Ureter (tissue), 1 donor: ENCODE measurements around the gene SARS2. TPM values are rescaled to one million over a fixed set of nuclear protein-coding genes. Genes with fewer than 3 reads are reported as not detected.

ENCODE experiments used
- DNase-seq: peaks from one replicate; pipeline ENCODE4 v3.0.0-alpha.2; 2020; ENCODE audit warnings: low spot score
- total RNA-seq: library from RNA; stranded (reverse); gene quantifications from one replicate; pipeline ENCODE4 v1.2.4, GENCODE V29; 2023
- donor health status: DM: yes; HTN: yes; CAD: no.

SARS2 gene
- total RNA-seq, 1 donor from 2014 or later = 44.0 TPM

DNA sequence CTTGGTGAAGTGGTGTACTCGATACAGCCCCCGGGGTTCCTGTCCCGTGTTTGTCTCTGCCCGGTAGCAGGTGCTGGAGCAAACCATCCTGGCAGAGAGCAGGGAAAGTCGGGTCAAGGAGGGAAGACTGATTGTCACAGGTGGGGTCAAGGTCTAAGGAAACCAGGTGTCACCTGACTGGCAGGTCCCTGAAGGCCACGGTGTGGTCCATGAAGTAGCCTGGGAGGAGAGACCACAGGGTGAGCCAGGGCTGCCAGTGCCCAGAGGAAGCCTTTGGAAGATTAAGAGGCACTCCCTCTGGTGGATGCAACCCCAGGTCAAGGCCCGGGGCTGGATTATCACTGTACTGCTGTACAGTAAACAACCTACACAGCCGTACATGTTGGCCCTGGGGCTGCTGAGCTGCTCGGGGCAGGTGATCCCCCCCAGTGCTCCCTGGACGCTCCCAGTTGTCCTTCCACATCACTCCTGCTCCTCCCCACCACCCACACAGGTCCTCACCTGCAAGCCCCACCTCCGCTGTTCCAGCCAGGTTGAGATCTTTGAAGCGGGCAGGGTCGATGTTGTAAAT lies 12.6 kb downstream of the SARS2 start:
- DNase-seq = no peak

DNA sequence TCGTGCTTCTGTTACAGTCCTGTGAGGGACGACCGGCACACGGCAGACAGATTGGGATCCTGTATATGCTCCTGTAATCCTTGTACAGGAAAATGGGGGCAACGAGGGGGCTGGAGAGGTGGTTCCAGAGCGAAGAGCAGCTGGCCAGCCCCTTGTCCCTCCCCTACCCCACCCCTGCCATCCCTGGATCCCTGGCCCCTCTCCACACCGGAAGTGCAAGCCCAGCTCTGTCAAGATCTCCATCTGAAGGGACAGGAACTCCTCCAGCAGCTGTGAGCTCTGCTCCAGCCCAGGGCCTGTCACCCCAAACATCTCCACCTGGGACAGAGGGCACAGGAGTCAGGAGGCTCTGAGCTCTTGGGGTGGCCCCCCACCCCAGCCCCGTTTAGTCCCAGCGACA lies 13.0 kb downstream of the SARS2 start:
- DNase-seq = no peak

DNA sequence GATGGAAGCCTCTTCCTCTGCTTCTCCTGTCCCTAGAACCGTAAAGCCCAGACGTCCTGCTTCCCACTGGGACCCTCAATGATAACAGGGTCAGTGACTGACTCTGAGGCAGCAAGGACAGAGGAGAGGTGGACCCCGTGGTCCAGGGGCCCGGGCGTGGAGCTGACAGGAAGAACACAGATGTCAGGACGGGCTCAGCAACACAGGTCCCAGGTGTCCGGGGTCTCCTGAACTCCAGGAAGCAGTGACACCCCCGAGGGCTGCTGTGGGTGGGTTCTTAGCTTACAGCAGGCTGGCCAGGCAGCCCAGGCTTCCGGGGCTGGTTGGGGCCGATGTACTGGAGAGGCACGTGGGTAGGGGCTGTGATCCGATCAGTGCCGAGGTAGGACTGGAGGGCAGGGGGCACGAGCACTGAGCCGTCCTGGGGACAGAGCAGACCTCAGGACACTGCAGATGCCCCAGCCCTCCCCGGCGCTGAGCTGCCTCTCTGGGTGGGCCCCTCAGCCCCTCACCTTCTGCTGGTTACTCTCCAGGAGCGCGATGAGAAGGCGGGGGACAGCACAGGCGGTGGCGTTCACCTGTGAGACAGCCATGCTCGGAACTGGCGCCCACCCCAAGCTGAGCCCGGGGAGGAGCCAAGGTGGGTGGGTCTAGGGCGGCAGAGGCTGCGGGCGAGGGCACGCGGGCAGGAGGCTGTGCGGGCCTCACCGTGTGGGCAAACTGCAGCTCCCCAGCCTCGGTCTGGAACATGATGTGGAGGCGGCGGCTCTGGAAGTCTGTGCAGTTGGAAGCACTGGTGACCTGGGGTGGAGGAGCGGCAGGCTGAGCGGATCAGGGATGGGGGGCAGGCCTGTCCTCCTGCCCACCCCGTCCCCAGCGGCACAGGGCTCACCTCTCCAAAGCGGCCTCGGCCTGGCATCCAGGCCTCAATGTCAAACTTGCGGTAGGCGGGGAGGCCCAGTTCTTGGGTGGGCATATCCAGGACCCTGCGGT lies 14.9 kb downstream of the SARS2 start:
- no peak for DNase-seq

DNA sequence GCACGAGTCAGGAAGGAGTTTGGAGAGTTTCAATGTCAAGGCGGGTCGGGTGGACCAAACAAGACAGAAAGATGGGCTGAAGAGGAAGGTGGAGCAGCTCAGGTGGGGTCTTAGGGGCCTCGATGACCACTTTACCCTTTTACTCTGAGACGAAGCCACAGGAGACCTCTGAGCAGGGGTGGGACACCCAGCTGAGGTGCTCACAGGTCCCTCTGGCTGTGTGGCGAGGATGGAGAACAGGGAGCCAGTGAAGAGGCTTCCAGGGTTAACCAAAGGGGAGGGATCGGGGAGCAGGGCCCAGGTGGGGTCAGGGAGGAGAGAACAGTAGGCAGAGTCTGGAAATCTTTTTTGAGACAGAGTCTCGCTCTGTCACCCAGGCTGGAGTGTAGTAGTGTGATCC lies 16.6 kb downstream of the SARS2 start:
- no peak for DNase-seq

DNA sequence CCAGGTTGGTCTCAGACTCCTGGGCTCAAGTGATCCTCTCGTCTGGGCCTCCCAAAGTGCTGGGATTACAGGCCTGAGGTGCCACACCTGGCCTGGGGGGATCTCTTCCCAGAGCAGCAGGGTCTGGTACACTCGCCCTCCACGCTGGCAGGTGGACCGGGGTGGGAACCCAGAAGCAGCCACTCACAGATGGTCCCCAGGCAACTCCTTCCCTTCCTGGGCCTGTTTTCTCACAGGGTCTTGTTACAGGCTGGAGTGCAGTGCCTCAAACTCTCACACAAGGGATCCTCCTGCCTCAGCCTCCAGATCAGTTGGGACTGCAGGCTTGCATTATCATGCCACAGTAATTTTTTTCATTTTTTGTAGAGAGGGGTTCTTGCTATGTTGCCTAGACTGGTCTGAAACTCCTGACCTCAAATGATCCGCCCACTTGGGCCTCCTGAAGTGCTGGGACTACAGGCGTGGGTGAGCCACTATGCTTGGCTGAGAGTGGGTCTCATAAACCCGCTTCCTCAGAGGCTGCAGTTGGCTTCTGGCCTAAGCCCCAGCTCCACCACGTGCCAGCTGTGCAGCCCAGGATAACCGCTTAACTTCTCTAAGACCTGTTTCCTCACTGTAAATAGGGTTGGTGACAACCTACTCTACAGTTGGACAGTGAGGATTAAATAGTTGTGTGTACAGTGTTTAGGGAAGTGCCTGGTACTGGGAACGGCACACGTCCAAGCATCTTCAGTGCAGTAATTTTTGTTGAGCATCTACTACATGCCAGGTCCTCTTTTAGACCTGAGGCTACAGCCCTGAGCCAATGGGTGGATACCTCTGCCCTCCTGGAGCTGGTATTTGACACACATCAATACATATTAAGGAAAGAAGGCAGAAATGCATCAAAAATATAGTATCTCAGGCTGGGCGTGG lies 17.7 kb downstream of the SARS2 start:
- DNase-seq = no peak

DNA sequence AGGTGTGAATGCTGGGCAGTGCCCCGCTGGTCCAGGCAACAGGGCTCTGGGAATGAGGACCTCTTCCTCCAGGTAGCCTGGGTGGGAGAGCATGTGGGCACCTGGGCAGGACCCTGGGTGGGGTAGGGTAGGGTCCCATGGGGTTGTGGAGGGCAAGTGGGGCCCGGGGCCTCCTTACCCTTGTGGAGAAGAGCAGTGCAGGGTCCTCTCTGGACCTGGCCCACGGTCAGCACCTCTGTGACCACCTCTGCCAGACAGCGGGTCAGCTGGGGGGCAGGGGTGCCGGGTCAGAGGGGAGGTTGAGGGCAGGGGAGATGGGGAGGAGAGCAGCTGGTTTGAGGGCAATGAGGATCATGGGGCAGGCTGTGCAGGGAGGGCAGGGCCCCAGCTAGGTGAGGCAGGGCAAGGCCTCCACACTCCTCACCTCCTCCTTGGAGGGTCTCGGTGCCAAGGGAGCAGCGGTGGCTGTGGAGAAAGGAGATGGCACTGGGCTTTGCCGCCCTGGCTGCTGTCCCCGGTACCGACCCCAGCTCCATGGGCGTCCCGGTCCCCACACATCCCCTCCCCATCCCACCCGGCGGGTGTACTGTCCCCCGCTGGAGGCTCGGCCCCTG lies 19.1 kb downstream of the SARS2 start:
- DNase-seq = no peak

DNA sequence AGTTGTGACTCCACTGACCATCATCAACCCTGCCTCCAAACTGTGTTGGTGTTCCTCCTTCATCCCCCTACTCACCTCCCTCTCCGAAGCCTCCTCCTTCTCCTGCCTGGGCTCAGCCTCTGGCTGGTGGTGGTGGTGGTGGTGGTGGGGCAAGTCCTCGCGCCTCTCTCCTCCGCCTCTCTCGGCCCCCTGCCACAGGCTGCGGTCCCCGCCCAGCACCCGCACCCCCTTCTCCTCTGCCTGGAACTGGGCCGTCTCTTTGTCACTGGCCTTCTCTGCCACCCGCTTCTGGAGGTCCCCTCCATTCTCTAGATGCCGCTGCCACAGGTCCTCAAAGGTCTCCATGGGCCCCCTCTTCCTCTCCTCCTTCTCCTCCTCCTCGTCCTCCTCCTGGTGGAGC lies 20.1 kb downstream of the SARS2 start:
- DNase-seq = no peak

DNA sequence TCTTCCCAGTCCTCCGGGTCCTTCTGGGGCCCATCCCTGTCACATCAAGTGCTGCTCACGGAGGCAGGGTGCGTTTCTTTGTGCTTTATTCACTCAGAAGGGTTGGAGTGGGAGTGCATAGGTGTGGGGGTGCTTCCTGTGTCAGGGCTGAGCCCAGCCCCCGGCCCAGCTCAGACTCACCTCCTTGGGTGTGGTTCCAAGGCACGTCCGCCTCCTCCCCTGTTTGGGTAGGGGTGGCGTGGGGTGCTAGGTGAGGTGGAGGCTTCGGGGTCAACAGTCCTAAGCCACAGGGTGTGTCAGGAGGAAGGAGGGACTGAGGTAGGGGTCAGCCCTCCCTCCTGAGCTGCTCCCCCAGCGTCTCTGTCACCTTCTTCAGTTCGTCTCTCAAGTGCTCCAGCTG lies 21.7 kb downstream of the SARS2 start:
- no peak for DNase-seq

DNA sequence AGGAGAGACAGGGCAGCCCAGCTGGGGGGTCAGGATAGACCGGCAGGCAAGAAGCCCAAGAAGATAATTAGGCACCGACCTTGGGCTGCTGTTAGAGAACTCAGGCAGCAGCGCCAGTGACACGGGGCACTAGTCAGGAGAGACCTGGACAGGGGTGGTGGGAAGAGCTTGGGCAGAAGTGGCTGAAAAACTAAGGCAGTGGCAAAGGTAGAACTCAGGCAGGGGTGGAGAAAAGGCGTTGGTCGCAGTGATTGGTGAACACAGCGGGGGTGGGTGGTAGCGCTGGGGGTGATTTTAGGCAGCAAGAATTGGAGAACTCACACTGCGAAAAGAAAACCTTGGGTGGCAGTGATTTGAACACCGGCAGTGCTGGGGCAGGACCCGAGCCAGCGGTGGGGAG lies 22.9 kb downstream of the SARS2 start:
- DNase-seq = no peak

DNA sequence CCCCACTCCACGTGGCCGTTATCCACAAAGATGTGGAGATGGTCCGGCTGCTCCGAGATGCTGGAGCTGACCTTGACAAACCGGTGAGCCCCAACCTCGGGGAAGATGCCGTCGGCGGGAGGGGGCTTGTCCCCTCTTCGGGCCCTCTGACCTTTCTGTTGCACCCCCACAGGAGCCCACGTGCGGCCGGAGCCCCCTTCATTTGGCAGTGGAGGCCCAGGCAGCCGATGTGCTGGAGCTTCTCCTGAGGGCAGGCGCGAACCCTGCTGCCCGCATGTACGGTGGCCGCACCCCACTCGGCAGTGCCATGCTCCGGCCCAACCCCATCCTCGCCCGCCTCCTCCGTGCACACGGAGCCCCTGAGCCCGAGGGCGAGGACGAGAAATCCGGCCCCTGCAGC lies 23.3 kb downstream of the SARS2 start:
- DNase-seq = no peak

DNA sequence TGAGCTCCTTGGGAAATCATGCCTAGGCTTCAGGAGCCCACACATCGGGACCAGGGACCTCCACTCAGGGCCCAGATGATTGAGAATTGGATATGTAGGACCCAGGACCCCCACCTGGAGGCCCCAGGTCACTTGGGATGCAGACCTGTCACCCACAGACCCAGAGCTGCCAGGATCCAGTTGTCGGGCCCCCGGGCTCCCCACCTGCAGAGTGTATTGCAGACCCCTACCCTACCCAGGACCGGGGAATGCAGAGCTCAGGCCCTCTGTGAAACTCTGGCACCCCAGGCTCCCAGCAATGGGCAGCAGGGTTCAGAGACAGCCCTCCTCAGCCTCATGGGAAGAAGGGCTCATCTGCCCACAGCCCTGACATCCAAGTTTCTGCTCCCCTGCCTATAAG lies 24.9 kb downstream of the SARS2 start:
- DNase-seq = no peak

DNA sequence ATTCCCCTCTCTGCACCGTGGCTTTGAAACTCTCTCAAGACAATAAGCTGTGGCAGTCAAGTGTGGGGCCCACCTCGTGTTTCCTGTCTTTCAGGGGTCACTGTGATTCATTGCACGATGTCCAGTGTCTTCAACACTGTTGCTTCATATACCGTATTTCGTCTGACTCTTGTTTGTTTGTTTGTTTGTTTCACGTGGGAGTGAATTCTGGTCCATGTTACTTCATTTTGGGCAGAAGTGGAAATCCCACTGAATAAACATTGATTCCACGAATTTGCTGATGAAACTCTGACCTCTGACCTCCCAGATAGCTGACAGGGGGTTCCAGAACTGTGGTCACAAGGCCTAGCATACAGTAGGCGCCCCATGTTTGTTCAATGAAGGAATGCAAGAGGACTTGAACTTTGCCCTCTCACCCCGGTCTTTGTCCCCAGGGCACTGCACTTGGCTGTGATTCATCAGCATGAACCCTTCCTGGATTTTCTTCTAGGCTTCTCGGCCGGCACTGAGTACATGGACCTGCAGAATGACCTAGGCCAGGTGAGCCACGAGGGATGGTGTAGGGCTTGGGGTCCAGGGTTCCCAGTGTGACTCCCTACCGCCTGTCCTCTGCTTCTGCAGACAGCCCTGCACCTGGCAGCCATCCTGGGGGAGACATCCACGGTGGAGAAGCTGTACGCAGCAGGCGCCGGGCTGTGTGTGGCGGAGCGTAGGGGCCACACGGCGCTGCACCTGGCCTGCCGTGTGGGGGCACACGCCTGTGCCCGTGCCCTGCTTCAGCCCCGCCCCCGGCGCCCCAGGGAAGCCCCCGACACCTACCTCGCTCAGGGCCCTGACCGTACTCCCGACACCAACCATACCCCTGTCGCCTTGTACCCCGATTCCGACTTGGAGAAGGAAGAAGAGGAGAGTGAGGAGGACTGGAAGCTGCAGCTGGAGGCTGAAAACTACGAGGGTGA lies 25.7 kb downstream of the SARS2 start:
- no peak for DNase-seq

DNA sequence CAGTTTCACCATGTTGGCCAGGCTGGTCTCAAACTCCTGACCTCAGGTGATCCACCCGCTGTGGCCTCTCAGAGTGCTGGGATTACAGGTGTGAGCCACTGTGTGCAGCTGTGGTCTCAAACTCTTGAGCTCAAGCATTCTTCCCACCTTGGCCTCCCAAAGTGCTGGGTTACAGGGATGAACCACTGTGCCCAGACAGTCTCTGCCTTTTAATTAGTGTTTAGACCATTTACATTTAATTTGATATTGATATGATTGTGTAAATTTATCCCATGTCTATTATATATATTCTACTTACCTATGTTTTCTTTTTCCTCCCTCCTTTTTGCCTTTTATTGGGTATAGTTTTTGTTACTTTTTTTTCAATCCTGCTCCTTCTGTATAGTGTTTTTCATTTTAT lies 28.9 kb downstream of the SARS2 start:
- DNase-seq = no peak

DNA sequence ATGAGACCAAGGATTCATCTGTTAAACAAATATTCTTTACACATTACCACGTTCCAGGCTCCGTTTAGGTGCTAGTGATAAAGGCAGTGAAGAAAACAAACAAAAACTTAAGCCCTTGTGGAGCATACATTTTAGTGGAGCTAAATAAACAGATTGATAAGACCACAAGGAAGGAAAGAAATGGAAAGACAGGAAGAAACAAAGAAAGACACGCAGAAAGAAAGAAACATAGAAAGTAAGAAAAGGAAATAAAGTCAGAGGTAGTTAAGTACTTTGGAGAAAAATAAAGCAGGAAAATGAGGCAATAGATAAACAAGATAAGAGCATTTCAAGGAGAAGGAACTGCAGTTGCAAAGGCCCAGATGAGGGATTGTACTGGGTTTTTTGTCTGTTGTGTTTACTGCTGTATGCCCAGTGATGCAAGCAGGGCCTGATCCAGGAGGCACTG lies 29.8 kb downstream of the SARS2 start:
- no peak for DNase-seq

DNA sequence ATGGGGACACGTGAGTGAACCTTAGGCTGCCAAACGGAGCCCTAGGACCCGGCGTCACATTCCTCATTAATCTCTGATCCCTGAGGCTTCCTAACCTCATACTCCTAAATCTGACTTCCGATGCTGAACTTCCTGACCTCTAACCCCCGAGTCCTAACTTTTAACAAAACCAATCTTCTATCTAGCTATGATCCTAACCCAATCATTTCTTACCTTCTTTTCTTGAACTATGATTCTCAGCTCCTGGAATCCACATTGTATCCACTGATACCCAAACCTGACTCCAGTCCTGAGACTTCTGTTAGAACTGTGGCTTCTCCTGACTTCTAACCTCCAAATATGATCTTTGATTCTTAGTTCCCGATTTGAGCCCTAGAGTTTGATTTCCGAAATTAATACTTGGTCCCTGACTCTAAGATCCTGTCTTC lies 30.3 kb downstream of the SARS2 start:
- no peak for DNase-seq

DNA sequence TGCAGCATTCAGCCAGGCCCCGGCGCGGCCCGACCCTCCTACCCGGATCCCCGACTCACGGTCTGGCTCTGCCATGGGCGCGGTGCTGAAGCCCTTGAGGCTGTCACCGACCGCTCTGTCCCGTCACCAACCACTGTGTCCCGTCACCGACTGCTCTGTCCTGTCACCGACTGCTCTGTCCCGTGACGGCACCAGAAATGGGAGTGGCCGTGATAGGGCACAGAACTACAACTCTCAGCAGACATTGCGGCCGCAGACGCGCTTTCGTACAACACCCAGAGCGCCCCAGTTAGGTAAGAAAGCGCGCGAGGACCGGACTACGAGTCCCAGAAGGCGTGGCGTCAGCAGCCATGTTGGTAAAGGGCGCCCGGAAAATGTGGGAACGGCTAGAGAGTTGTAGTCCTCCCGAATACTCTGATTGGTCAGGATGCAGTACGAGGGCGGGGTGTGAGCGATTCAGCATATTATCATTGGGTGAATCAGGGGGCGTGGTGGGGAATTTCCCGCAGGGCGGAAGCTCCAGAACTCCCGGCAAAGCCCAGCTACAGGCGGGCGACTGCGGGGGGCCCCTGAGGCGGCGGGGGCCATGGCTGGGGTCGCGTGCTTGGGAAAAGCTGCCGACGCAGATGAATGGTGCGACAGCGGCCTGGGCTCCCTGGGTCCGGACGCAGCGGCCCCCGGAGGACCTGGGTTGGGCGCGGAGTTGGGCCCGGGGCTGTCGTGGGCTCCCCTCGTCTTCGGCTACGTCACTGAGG lies 30.9 kb downstream of the SARS2 start, which contains the start of the genes NFKBIB and SIRT2:
Gene NFKBIB, plus strand, starts transcription at position 523 of the 755 bp plus-strand sequence. Its CDS starts 64 bp downstream, at position 587.
Gene SIRT2, minus strand, starts transcription at position 172 of the 755 bp plus-strand sequence. Its CDS starts 97 bp downstream, at position 75.
- DNase-seq = peak; percentile 100

DNA sequence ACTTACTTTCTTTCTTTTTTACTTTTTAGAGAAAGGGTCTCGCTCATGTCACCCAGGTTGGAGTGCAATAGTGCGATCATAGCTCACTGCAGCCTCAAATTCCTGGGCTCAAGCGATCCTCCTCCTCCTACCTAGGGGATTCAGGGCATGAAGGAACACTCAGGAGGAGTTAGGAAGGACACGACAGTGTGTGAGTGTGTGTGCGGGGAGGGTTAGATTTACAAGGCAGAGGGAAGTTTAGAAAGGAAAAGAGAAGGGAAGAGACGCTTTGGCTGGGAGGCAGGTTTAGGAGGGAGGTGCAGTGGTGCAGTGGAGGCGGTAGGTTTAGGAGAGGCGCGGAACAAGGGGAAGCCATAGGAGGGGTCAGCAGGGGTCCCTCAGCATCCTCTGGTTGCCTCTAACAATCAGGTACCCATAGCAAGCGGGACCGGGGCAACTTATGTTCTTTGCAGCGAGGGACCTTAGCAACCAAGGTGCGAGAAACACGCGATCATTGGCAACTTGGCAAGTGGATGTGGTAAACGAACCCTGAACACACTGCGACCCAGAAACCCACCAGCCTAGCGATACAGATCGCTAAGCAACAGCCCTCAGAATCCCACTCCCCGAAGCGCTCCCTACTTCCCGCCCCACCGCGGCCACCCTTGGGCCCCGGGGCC lies 31.6 kb downstream of the SARS2 start:
- no peak for DNase-seq

DNA sequence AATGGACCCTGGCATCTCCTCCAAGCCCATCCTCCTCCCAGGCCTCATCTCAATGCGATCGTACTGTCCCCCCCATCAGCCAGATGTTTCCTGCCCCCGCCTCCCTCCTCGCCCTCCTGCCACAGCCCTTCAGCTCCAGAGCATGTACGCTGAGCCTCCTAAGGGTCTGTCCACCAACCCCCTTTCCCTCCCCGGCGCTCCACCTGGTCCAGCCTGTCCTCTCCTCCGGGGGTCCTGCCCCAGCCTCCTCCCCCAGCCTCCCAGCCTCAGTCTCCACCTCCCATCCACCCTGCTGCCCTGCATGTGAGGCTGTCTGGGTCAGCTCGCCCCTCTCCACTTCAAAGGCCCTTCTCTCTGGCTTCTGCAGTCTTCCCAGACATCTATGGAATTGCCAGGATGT lies 35.6 kb downstream of the SARS2 start:
- no peak for DNase-seq

DNA sequence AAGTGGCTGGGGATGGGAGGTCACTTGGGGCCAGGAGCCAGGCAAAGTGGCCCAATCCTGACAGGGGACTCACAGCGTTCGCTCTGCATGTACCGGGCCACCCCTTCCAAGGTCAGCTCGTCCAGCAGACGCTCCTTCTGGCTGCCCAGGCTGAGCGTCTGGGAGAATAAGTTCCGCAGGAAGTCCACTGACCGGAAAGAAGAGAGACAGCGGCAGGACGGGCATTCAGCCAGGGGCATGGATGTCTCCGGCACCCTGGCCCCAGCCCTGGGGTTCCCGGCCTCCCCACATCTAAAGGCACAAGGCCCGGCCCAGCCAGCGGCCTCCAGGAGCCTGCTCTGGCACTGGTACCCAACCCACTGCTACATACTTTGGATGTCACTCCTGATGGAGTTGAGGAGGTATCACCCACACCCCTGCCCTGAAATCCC lies 37.2 kb downstream of the SARS2 start:
- DNase-seq = no peak
